Raji (cell line): Measurements from ENCODE around the gene BCL11A.

ENCODE experiments used
- POLR2A ChIP-seq: IDR thresholded peaks from 2 replicates; pipeline ENCODE4 v1.6.1; 2011; ENCODE audit warnings: low read depth, low read length, control low read depth; ENCODE audit not compliant: insufficient read depth

The BCL11A gene

DNA sequence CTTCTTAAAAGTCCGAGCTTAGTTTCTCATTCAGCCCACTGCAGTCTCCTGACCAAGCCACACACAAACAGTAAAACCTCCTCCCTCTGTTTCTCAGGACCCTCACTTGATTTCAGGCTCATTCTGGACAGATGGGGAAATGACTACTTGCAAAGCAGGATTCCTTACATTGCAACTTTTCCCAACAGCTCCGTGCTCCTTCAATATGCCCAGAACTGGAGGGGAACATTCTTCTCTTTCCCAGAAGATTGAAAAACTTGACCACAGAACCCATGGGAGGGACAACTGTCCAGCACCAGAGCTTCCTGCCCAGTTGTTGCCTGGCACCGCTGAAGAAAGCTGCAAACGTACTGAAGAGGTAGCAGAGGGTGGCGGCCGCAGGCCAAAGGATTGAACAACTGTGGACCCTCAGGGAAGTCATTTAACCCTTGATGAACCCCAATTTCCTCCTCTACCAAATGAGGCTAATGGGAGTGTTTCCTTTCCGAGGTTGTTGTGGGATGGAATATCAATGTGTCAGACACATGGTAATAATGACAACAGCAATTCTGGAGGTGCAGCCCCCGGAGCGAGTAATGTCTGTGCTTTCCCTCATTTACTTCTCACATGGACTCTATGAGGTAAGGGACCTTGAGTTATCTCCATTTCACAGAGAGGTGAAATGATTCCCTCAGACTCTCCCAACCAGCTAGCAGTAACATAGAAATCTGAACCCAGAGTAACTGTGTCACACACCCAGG is 25.0 kb downstream of the BCL11A start:
- TF ChIP-seq POLR2A, result no peak

DNA sequence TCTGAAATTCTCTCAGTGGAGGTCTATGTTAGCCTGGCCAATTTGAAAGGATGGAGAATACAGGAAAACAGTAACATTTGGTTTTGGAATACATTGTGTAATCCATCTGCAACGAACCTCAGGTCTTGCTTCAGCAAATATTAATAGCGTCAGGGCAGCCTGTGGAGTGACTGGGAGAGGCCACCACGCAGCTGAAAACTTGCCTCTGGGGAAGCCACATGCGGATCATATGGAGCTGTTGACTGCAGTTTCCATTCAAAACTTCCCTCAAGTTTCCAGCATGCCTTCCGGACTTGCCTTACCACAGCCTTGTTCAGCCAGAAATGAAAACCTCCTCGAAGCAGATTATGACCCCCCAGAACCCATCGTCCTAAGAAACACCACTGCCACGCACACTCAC is 25.7 kb downstream of the BCL11A start:
- no peak for TF ChIP-seq POLR2A

DNA sequence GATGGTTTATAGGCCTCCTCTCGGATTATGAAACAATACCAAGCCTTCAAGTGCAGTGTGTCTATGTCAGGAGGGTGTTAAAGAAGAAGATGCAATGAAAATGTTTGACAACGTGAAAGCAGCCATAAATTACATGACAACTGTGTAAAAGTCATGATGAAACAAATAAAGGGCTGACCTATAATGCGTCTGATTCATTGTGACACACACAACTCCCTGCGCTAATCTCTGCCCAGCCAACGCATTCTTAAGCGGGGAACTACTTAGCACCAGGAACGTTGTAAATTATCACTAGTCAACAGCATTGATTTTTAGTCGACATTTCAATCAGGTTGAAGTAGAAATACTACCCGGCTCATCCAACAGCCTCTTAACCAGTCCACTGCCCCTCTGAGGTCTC is 26.8 kb downstream of the BCL11A start:
- TF ChIP-seq POLR2A, result no peak

DNA sequence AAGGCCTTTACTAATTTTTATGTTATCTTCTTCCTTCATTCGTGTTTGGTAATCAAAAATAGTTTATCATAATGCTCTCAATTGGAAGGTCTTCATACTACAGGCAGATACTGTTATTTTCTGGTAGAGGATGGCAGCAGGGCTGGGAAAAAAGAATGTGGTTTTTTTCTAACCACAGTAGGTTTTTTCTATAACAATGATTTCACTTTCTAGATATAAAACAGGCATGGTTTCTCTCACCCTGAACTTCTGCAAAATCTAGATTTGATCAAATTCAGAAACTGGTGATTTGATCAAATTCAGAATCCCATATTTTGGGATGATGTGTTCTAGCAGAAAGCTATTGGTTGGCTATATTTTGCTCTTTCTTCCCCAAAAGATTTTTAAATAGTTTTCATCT is 27.6 kb downstream of the BCL11A start:
- no peak for TF ChIP-seq POLR2A

DNA sequence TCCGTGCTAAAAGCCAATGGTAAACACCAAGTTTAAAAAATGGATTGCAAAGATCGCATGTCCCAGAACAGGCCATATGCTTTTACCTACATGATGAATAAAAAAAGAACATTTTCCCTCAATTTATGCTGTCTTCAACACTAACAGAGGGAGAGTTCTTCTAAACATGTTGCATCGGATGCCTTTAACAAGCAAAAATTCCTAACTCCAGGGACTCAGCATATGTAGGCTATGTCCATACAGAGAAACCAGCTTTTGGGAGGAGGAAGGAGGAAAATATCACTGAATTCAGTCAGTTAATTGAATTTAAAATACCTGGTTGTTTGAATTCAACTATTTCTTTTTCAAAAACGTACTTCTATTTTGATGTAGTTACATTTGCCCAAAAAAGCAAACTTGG is 28.6 kb downstream of the BCL11A start:
- TF ChIP-seq POLR2A, result no peak

DNA sequence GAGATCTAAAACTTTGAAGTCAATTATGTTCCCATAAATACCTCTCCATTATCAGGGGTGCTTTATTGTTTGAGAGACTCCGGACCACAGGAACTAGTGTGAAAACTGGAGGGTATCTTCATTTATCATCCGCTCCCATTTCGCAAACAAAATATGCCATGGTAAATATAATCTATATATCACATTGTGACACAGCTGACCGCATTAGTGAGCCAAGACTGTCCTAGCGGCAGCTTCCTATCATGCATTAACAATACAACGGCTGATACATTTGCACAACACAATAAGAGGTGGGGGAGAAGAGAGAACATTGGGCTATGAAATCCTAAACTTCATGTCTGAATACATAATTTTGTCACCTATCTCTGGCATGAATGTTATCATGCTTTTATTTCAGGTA is 29.5 kb downstream of the BCL11A start:
- no peak for TF ChIP-seq POLR2A

DNA sequence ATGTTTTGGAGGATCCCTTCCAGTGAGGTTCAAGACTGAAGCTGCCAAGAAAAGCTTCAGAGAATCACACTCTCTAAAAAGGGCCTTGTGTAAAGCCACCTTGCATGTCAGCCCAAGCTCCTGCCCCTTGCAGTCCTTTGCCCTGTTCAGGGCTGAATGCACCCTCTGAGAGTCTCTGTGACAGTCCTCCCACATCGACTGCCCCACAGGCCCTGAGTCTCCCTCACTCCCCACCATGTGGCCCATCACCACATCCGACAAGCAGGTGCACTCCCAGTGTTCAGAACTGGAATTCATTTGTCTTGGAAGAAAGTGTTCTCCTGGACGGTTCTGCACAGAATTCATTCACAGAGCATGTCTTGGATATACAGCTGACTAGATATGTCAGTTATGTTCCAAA is 31.0 kb downstream of the BCL11A start:
- TF ChIP-seq POLR2A, result no peak

DNA sequence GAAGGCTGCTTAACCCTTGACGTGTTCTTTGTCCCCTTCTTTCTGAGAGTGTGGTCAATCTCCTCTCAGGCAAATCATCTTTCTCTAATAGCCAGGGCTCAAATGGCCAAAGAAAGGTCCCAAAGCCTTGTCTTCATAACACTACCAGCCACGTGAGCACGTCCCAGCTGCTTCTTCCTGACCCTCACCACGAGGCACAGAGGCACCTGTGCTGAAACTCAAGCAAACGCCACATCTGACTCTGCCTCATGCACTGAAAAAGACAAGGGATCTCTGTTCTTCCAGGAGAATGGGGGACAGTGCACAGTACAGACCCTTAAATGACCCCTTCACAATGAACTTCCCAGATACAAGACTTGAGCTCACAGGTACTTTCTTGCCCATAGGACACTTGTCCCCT is 31.8 kb downstream of the BCL11A start:
- TF ChIP-seq POLR2A, result no peak

DNA sequence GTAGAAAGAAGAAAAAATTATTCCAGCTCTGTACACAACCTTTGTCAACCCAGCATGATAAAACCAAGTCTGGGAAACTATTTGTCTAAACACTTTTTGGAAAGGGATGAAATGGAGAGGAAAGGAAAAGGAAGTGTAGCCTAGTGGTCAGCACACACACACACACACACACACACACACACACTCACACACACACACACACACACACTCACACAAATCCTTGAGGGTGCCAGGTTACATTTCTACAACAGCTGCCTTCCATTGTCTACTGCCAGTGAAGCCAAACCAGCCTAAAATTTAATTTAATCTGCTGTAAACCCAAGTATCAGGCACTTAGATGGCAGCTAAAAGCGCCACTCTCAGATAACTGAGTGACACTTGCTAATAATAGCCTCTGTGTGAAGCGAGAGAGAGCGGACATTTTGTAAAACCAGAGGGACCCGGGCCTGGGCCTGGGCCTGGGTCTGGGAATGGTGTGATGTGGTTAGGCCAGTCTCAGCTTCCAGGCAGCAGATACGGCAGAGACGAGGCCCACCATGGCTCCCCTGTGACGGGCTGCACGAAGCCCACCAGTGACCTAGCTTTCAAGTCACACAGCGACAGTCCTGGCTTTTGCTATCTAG is 32.4 kb downstream of the BCL11A start:
- no peak for TF ChIP-seq POLR2A

DNA sequence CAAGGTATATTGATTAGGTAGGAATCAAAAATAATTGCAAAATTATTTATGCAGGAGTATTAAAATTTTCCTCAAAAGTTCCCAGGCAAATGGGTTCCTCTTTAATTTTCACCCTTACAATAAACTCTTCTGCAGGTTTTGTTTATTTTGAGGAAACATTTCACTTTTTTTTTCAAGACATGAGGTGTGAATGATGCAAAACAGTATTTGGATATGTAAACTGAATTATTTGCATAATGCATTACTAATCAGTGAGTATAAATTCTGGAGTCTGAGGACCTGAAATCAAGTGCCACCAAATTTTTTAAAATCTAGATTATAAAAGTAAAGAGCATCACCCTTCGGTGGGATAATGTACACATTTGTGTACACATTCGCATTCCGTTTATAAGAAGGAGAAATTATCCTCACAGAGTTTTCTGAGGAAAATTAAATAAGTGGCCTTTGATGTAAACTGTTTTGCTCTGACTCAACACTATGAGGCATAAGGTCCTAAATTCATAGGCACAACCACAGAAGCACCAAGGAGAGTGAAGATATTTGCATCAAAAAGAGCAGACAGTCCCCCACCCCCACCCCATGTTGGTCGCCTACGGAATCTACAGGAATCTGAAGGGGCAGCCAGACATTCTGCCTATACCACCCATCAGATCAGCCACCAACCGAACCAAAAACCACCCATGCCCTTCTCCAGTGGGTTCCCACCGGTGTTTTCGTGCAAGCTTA is 33.1 kb downstream of the BCL11A start:
- no peak for TF ChIP-seq POLR2A

DNA sequence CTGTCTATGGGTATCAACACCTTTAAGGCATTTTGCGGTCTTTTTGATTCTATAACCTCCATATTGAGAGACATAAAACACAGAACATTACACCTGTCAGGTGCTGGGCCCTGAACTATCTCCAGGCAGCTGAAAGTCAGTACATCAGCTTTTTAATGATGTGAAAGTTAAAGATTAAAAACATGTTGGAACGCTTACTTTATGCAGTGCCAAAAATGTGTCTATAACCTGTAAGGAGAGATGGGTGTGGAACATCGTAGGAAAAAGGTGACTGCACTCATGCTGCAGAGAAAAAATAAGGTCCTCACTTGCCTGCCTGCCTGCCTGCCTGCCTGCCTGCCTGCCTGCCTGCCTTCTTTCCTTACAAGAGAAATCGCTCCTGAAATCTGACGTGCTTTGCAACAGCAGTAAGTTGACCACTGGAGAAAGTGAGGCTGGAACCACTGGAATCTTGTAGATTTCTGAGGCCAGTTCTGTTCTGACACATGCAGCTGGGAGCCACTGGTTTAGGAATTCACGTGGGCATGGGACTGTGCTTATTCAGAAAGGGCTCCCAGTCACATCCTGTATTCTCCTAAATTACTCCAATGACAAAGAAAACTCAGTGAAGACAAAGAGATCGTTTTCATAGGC is 34.1 kb downstream of the BCL11A start:
- TF ChIP-seq POLR2A, result no peak

DNA sequence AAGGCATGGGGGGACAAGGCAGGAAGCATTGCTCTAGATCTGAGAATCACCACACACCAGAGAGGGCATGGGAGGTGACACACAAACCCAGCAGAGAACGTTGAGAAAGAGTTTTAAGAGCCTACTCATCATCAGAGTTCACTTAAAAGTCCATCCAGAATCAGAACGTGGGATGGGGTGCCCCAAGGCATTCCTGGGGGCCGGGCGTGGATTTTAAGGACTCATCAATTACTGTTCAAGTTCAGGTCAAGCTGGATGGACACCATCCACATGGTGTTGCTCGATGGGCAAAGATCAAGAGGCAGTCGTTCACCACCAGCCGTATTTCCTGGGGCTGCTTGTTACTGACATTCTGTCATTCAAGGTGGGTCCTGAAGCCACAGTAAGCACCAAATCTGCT is 34.9 kb downstream of the BCL11A start:
- no peak for TF ChIP-seq POLR2A

DNA sequence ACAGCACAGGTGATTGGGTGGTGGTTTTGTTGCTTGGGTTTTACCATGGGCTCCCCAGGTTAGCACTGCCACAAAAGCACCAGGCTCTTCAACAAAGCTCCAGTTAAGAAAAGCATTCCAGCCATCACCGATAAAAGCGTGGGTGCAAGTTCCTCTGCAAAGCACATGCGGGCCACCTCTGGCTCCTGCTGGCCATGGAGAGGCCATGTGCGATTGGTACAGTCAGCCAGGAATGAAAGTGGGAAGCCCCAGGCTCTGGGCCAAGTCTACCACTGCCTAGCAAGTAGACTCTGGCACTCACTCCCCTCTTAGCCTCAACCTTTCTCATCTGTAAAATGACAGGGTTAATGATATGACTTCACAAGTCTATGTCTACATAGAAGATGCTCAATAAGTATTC is 36.0 kb downstream of the BCL11A start:
- TF ChIP-seq POLR2A, result no peak

DNA sequence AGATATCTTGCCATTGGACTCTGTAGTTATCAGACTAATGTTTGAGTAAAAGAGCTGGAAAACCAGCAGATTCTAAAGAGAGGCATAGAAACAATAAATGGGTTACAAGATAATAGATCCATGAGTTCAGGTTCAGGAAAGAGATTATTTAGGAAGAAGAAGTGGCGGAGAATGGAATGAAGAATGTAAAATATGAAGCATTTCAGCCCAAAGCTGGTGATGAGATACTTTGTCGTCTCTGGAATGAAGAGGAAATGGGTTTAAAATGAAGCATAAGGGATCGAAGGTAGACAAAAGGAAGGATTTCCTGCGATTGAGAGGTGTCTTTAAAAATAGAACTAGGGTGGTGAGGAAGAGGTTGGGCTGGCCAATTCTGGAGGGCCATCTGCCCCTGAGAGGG is 36.6 kb downstream of the BCL11A start:
- TF ChIP-seq POLR2A, result no peak

DNA sequence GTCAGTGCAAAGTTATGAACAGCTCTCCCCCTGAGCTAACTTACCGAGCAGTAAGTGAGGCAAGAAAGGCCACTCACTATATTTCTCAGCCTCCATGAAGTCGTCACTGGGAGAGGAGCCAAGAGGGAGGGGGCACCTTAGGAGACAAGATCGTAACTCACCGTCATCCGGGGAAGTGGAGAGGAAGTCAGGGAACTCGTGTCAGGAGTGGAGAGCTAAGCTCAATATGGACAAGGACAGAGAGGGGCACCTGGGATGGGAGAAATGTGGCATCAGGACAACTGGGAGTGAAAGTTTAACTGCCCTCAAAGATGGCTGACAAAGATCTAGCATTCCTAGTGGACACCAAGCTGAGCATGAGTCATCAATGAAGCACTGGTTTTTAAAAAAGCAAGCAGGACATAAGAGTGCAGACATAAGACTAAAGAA is 37.1 kb downstream of the BCL11A start:
- no peak for TF ChIP-seq POLR2A

DNA sequence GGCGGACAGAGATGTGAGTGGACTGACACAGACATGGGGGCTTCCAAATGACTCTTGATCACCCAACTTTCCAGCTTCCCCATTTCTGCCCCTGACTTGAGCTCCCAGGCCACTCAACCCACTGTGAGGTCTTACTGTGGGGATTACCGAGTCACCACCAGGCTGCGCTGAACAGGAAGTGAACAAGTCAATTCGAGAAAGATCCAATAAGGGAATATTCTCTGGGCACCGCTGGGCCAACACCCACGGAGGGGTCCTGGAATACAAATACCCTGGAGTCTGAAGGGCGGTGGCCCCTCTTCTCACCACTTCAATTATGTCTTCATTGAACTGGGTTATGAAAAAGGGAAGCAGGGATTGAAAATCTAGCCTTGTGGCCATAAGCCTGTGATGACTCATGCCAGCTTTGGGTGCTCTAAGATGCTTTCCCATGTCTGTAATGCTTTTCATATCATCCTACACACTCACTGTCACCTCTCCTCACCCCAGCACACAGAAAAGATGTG is 37.7 kb downstream of the BCL11A start:
- no peak for TF ChIP-seq POLR2A

DNA sequence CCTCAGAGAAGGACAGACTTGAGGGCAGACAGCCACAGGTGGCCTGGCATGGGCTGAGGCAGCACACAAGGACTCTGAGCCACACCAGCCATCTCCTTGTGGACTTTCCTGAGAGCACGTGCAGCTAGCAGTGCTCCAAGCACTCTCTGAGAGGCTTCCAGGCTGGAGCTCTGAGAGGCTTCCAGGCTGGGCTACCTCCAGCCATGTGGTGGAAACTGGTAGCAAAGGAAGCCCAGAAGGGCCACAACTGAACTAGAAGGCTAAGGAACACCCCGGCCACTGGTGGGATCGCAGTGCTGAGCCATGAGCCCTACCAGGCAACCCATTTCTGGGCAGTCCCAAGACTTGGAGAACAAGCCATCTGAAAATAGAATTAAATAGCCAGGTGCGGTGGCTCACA is 39.5 kb downstream of the BCL11A start:
- no peak for TF ChIP-seq POLR2A
